Endothelial cell of umbilical vein (primary cell): Measurements from ENCODE around the gene C10orf71.

Experiments
- CTCF ChIP-seq, 2 donors: IDR thresholded peaks; 1 replicate in 1 of 2; 2 replicates in 1 of 2; pipeline ENCODE4 v1.5.1; 2011; ENCODE audit warnings: low read length in 2 of 2, mild to moderate bottlenecking in 2 of 2, moderate library complexity in 2 of 2, control low read depth in 1 of 2, inconsistent platforms in 1 of 2, low read depth in 1 of 2; ENCODE audit not compliant: insufficient read depth in 1 of 2; ENCODE audit errors: extremely low read depth in 1 of 2
- EZH2 ChIP-seq: IDR thresholded peaks from 2 replicates; pipeline ENCODE4 v1.6.1; 2012; ENCODE audit warnings: borderline replicate concordance, low read depth, mild to moderate bottlenecking, moderate library complexity, low read length, inconsistent platforms; ENCODE audit not compliant: severe bottlenecking
- JUN ChIP-seq: IDR thresholded peaks from 2 replicates; pipeline ENCODE4 v1.6.1; 2011; ENCODE audit warnings: borderline replicate concordance, low read depth; ENCODE audit not compliant: insufficient read length, insufficient read depth
- POLR2A ChIP-seq: IDR thresholded peaks from 2 replicates; pipeline ENCODE4 v1.6.1; 2012; ENCODE audit warnings: low read depth, mild to moderate bottlenecking, control low read depth, low read length
- POLR2AphosphoS5 ChIP-seq: IDR thresholded peaks from 2 replicates; pipeline ENCODE4 v1.6.1; 2012; ENCODE audit warnings: low read depth, mild to moderate bottlenecking, control low read depth, low read length, moderate library complexity; ENCODE audit not compliant: insufficient read depth

GRCh38 chr10:49257154-49257553 is 41.8 kb upstream of the C10orf71 start:
- TF ChIP-seq CTCF (IDR thresholded peaks at IDR 0.05; ENCODE audit: extremely low read depth in 1 of 2, insufficient read depth in 1 of 2, low read depth in 1 of 2, low read length in 2 of 2) (no peak), POLR2AphosphoS5 (no peak), EZH2 (no peak), JUN (no peak), POLR2A (no peak)
